ENCODE measurements around the gene SLC22A23. TPM values are rescaled to one million over a fixed set of nuclear protein-coding genes. Genes with fewer than 3 reads are reported as not detected.
A peak's percentile ranks its signal among the peaks of the same experiment; 100 is the strongest.

Gene SLC22A23
- total RNA-seq, 1 experiment from 2014 or later = 38.2 TPM

GRCh38 chr6:3456395-3456897 lies 404 bp downstream of the SLC22A23 start:
- ATAC-seq (no peak; the same call in 1 of the 2 replicates), DNase-seq (ENCODE audit: low spot score) (no peak)
- POLR2A ChIA-PET = interaction anchor here (1.1 kb wide), 1 partner anchor 42 kb away, joined by 3 read pairs; no protein-coding TSS in a partner anchor
- peaks cover 4% of the 10 kb centered on the region; the same call in 1 of the 2 replicates for H3K36me3 Mint-ChIP-seq
- no peaks in the 10 kb centered on the region for H3K9me3 Mint-ChIP-seq
- peaks cover 40% of the 10 kb centered on the region for H3K4me1 Mint-ChIP-seq
- TF ChIP-seq GABPB1 (CRISPR knock-in tag; IDR thresholded peaks at IDR 0.05) (no peak), ESRRA (CRISPR knock-in tag; IDR thresholded peaks at IDR 0.05; ENCODE audit: borderline replicate concordance) (no peak), CREB1 (CRISPR knock-in tag; IDR thresholded peaks at IDR 0.05) (no peak), JUN (CRISPR knock-in tag; IDR thresholded peaks at IDR 0.05) (no peak), CREM (CRISPR knock-in tag; IDR thresholded peaks at IDR 0.05) (no peak), ZBTB21 (CRISPR knock-in tag; IDR thresholded peaks at IDR 0.05; ENCODE audit: borderline replicate concordance) (no peak), ZNF121 (CRISPR knock-in tag; IDR thresholded peaks at IDR 0.05) (no peak), IRF2 (CRISPR knock-in tag; IDR thresholded peaks at IDR 0.05; ENCODE audit: borderline replicate concordance, low read depth) (no peak)
- peaks cover 5% of the 10 kb centered on the region; the same call in 1 of the 2 replicates for H3K27me3 Mint-ChIP-seq (ENCODE audit: low read depth)
- CTCF ChIA-PET = interaction anchor here (0.5 to 1.2 kb wide), 30 partner anchors 8 to 615 kb away, joined by 3 to 15 read pairs (median 3); partner anchors contain the start of gene SERPINB1
- no peak overlapping the region for H3K4me3 Mint-ChIP-seq
- no peak overlapping the region for H3K27ac Mint-ChIP-seq

DNA sequence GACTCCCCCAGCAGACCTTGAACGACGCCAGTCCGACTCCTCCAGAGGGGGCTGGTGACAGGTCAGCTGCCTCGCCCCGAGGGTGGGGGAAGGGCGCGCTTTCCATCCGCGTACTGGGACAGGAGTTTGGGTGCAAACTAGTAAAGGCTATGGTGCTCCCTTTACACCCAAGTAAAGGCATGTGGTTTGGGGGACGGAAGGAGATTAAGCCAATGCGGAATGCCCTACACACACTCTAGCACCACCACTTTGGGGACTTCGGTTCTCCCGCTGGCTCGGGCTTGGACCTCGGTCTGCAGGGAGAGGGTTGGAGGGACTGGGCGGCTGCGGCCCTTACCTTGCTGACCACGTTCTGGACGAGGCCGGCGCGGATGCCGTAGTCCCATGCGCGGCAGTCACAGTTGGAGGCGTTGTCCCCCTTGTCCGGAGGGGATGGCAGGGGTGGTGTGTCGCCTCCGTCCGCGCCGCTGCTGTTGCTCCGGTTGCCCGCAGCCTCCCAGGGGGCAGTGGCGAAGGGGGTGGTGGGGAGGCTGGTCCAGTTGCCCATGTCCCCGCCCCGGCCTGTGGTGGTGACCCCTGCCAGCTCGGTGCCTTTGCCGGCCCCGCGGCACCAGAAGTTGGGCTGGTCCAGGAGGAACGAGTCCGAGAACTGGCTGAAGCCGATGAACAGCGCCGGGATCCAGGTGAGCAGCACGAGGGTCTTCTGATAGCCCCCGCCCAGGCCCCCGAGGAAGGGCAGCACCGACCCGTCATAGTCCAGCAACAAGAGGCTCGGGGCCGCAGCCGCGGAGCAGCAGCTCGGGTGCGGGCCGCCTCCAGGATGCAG lies 1.1 kb downstream of the SLC22A23 start:
- no peaks in the 10 kb centered on the region for H3K9me3 Mint-ChIP-seq
- peaks cover 5% of the 10 kb centered on the region; the same call in 1 of the 2 replicates for H3K27me3 Mint-ChIP-seq (ENCODE audit: low read depth)
- DNase-seq (ENCODE audit: low spot score) (peak; percentile 44), ATAC-seq (no peak)
- no peak overlapping the region for H3K4me3 Mint-ChIP-seq
- peaks cover 45% of the 10 kb centered on the region for H3K4me1 Mint-ChIP-seq
- H3K27ac Mint-ChIP-seq = no peak overlapping the region
- CTCF ChIA-PET = interaction anchor here (0.8 to 1.9 kb wide), 3 partner anchors 30 to 286 kb away, joined by 3 to 6 read pairs (median 5); no protein-coding TSS in a partner anchor
- TF ChIP-seq ESRRA (CRISPR knock-in tag; IDR thresholded peaks at IDR 0.05; ENCODE audit: borderline replicate concordance) (peak; percentile 49; the same call in 1 of the 2 replicates), RELA (CRISPR knock-in tag; IDR thresholded peaks at IDR 0.05; ENCODE audit: borderline replicate concordance) (peak; percentile 84; the same call in 1 of the 2 replicates), ETV6 (CRISPR knock-in tag; IDR thresholded peaks at IDR 0.05) (peak; percentile 54; the same call in 1 of the 2 replicates), MAX (CRISPR knock-in tag; IDR thresholded peaks at IDR 0.05) (peak; percentile 36; the same call in 1 of the 2 replicates), TEAD4 (CRISPR knock-in tag; IDR thresholded peaks at IDR 0.05) (no peak), ELF4 (CRISPR knock-in tag; IDR thresholded peaks at IDR 0.05; ENCODE audit: low read depth) (no peak)
- H3K36me3 Mint-ChIP-seq = peaks cover 6% of the 10 kb centered on the region
- POLR2A ChIA-PET = interaction anchor here (1.1 kb wide), 1 partner anchor 41 kb away, joined by 3 read pairs; no protein-coding TSS in a partner anchor

- CTCF ChIA-PET = interaction anchor here (0.9 to 1.9 kb wide), 4 partner anchors 17 to 394 kb away, joined by 3 to 5 read pairs (median 4); partner anchors contain the start of gene FAM50B
- ATAC-seq = no peak
- H3K27me3 Mint-ChIP-seq (ENCODE audit: low read depth) = peaks cover 5% of the 10 kb centered on the region; the same call in 1 of the 2 replicates
- POLR2A ChIA-PET = interaction anchor here (0.8 to 0.9 kb wide), 2 partner anchors 14 to 679 kb away, joined by 3 to 4 read pairs; no protein-coding TSS in a partner anchor
- peaks cover 6% of the 10 kb centered on the region for H3K36me3 Mint-ChIP-seq
- no peak for DNase-seq (ENCODE audit: low spot score)
- peaks cover 42% of the 10 kb centered on the region for H3K4me1 Mint-ChIP-seq
- no peak overlapping the region for H3K27ac Mint-ChIP-seq
- TF ChIP-seq ZNF317 (CRISPR knock-in tag; IDR thresholded peaks at IDR 0.05; ENCODE audit: borderline replicate concordance, low read depth) (no peak), ZNF671 (CRISPR knock-in tag; IDR thresholded peaks at IDR 0.05) (no peak), ZNF121 (CRISPR knock-in tag; IDR thresholded peaks at IDR 0.05) (no peak), ZNF263 (CRISPR knock-in tag; IDR thresholded peaks at IDR 0.05; ENCODE audit: low read depth) (no peak), SP1 (CRISPR knock-in tag; conservative IDR thresholded peaks at IDR 0.05) (0 out of 2 replicates have a peak, but pooled peaks have one; percentile 17), SMAD3 (CRISPR knock-in tag; IDR thresholded peaks at IDR 0.05; ENCODE audit: borderline replicate concordance) (no peak)
- TF ChIP-seq, protein P1, sequence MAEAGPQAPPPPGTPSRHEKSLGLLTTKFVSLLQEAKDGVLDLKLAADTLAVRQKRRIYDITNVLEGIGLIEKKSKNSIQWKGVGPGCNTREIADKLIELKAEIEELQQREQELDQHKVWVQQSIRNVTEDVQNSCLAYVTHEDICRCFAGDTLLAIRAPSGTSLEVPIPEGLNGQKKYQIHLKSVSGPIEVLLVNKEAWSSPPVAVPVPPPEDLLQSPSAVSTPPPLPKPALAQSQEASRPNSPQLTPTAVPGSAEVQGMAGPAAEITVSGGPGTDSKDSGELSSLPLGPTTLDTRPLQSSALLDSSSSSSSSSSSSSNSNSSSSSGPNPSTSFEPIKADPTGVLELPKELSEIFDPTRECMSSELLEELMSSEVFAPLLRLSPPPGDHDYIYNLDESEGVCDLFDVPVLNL (CRISPR knock-in tag; IDR thresholded peaks at IDR 0.05; ENCODE audit: borderline replicate concordance, low read depth) = no peak
- H3K4me3 Mint-ChIP-seq = no peak overlapping the region
- H3K9me3 Mint-ChIP-seq = no peaks in the 10 kb centered on the region
These were observed 1.7 kb downstream of the SLC22A23 start for GRCh38 chr6:3455147-3455568.
